ENCODE results near the gene HNRNPUL1. TPM values are rescaled to one million over a fixed set of nuclear protein-coding genes. Genes with fewer than 3 reads are reported as not detected.
"Not testable (repeated sequence)": the region's sequence is repeated elsewhere in the genome, so short reads cannot be mapped to it uniquely, and the experiment has no call there.

Gene HNRNPUL1
- total RNA-seq, 1 donor from 2014 or later: 131 TPM

DNA sequence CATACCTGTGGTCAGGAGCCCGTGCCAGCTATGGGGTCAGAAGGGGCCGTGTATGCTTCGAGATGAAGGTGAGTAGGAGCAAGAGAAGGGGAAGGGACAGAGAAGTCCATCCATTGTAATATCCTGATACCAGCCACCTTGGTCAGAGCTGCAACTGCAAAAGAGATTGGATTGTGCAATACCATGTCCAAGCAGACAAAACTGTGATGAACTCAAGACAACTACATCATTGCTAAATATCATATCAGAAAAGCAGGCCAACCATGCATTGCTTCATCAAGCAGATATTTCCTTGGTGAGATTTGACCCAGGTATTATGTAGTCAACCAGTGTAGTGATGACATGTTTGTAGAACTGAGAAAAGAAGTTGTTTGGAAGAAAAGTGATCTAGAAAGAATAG, 12.1 kb downstream of the HNRNPUL1 start:
- no peak for DNase-seq (ENCODE audit: low read depth)

- DNase-seq (ENCODE audit: low read depth): no peak
Observed at GRCh38 chr19:41278478-41278877, 14.3 kb downstream of the HNRNPUL1 start.

DNA sequence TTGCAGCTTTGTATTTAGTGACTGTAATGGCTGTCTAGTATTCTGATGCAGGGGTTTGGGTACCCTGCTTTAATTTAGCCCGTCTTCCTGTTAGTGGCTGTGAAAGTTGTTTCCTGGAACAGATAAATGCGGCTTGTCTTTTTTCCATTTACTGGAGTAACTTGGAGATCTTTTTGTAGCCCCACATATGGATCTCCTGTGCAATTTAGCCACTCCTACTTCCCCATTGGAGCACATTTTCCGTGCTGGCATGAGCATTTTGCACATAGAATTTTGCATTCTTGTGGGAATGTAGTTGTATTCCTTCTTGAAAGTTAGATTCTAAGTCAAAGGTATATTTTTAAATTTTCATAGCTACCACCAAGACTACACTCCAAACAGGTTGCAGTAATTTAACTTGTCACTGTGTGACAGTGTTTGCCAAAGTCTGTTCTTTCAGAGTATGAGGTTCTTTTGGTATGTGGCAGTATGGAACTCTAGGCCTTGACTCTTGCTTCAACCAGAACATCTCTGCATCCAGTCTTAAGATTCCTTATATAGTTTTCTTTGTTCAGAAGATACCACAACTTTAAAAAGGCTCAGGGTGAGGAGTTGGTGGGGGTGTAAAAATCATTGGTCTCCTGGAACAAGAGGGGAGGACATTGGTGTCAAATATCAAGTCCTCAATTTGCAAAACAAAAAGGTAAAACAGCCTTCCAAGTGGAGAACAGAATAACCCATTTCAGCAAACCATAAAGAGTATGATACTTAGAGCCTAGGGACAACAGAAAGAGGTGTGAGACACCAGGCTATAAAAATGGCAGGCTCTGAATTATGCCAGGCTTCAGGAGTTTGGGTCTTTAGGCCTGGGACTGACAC, 24.7 kb downstream of the HNRNPUL1 start:
- DNase-seq (ENCODE audit: low read depth): no peak

DNA sequence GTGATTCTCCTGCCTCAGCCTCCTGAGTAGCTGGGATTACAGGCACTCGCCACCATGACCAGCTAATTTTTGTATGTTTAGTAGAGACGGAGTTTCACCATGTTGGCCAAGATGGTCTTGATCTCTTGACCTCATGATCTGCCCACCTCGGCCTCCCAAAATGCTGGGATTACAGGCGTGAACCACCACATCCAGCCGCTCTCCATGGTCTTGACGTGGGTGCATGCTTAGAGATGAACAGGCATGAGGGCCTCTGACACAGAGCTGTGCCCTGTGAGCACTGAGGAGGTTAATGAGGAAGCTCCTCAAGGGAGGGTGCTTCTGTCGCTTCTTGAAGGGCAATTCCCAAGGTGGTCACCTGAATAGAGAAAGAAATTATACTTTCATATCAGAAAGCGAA, 25.6 kb downstream of the HNRNPUL1 start:
- DNase-seq (ENCODE audit: low read depth): not testable (repeated sequence)

GRCh38 chr19:41294393-41294792, 30.2 kb downstream of the HNRNPUL1 start:
- no peak for DNase-seq (ENCODE audit: low read depth)

GRCh38 chr19:41295499-41295898, 31.3 kb downstream of the HNRNPUL1 start:
- no peak for DNase-seq (ENCODE audit: low read depth)

GRCh38 chr19:41296433-41296871, 32.3 kb downstream of the HNRNPUL1 start:
- peak; percentile 9 for DNase-seq (ENCODE audit: low read depth)

DNA sequence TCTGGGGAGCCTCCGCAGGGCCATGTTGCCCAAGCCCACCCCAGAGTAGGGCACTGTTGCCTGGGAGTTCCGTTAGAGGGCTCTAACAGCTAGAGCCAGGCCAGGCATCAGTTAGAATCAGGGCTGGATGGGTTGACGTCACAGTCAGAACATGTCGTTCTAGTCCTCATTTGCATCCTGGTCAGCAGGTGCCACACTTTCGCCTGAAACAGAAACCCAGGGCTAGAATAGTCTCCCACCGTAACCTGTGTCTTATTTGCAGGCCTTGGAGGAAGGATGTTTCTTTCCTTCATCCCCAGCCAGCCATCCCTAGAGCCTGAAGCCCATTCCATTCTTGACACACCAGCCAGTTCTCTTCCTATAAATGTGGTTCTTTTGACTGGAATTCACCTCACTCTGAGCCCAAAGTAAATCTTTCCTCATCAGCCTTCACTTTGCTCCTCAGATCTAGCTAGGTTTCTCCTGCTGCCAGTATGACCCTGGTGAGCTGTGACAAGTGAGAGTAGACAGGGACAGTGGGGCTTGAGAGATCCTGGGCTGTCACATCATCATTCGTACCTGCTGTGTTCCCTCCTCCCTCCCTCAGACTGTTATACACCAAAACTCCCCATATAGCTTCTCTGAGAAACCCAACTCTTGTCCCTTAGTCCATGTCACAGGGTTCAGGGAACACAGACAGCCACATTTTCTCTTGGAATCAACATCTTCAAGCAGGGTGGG, 33.6 kb downstream of the HNRNPUL1 start:
- no peak for DNase-seq (ENCODE audit: low read depth)

DNA sequence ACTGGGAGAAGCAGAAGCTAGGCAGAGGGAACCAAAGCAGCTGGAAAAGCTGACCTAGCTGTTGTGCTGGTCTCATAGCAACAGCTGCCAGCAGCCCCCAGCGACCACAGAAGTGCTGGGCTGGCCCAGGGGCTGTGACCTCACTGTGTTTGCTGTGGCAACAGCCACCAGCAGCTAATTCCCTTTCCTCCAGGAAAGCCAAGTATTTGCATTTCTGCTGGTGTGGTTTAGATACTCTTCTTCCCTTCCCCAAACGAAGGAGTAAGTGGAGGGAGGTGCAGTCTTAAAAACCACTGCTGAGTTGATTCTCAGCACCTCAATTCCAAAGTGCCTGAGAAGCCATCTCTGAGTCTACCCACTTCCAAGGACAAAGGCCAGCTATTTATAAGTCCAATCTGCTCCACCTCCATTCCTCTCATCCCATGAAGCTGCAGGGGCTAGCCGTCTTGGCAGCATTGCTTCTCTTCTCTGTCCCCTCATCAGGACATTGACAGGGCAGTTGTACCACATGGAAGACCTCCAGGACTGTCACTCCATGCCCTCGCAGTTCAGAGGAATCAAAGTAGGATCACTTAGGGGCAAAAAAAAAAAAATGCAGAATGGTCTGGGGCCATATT, 34.3 kb downstream of the HNRNPUL1 start:
- peak; percentile 77 for DNase-seq (ENCODE audit: low read depth)

DNA sequence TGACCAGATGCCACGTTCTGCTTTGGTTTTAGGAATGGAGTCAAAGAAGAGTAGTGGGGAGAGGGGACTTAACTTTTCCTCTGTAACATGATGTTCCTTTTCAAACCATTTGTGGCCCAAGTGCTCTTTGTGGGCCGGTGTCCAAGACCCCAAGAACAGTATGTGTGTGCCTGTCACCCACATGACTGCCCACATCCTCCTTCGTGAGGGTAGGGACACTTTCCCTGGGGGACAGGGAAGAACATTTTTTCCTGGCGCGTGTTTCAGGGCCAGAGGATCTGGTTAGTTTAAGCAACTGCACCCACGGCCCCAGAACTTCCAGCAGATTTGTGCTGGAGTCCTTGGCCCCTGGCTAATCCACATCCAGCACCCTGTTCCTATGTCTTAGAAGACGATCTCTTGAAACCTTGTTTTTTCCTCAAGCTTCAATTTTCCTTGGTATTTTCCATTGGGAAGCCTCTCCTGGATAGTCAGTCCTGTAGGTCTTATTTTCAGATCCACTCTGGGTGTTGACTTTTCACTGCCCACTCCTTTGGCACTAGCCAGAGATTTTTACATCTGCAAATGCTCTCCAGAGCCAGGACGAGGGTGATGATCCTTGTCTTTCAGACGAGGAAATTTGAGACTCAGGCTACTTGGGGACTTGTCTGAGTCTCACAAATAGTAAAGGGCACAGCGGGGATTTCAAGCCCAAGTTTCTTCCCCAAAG, 35.0 kb downstream of the HNRNPUL1 start:
- no peak for DNase-seq (ENCODE audit: low read depth)

DNA sequence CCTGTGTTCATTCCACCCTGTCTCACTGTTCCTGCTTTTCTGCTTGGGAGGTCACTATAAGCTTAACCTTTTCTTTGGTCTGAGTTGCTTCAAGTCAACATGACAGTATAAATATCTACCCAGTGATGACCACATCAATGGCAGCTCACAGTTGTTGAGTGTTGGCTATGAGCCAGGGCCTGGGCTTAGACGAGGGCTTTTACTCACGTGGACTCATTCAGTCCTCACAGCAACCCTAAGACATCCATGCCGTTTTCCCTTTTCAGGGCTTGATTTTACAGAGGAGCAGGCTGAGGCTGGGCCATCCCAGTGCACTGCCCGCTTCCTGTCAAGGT, 35.5 kb downstream of the HNRNPUL1 start:
- DNase-seq (ENCODE audit: low read depth): peak; percentile 40

- DNase-seq (ENCODE audit: low read depth): no peak
Observed at GRCh38 chr19:41300555-41300954, 36.4 kb downstream of the HNRNPUL1 start.

GRCh38 chr19:41302624-41303351, 38.6 kb downstream of the HNRNPUL1 start:
- DNase-seq (ENCODE audit: low read depth): no peak

DNA sequence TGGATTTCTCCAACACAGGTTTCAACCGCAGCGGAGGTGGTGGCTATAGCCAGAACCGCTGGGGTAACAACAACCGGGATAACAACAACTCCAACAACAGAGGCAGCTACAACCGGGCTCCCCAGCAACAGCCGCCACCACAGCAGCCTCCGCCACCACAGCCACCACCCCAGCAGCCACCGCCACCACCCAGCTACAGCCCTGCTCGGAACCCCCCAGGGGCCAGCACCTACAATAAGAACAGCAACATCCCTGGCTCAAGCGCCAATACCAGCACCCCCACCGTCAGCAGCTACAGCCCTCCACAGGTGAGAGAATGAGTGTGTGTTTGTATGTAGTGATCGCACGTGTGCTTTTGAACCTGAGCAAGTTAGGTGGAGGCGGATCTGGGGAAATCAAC, 39.8 kb downstream of the HNRNPUL1 start:
- DNase-seq (ENCODE audit: low read depth): no peak

DNA sequence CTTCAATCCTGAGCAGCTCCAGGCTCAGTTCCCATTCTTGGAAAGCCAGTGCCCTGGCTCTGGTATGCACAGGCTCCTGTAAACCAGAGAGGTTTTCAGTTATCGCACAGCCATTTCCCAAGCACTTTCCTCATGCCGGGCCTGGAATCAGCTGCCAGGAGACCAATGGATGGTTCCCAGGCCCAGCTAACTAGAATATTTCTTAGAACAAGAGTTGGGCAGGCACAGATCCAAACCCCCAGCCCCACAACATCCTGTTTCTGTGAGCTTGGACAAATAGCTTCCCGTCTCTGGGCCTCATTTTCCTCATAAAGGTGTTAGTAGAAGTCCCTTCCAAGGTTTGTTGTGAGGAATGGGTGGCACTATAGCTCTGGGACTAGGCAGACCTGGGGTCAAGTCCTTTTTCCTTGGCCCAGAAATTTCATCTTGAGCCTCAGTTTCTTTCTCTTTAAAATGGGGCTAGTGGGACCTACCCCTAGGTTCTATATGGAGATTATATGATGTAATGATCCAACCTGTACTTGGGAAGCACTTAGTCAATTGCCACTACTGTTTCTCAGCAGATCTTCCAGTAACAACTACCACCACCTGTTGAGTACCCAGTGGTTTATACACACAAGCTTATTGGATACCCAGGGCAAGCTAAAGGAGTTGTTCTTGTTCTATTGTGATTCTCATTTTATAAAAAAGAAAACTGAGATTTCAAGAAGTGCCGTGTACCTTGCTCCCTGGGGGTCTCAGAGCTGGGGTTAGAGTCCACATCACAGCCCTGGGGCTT, 40.7 kb downstream of the HNRNPUL1 start:
- no peak for DNase-seq (ENCODE audit: low read depth)

GRCh38 chr19:41305927-41306793, 42.0 kb downstream of the HNRNPUL1 start:
- no peak for DNase-seq (ENCODE audit: low read depth)

GRCh38 chr19:41307090-41307875, 43.1 kb downstream of the HNRNPUL1 start:
- DNase-seq (ENCODE audit: low read depth): no peak

GRCh38 chr19:41307954-41308449, 43.8 kb downstream of the HNRNPUL1 start:
- DNase-seq (ENCODE audit: low read depth): no peak

All from renal cortical epithelial cell (primary cell).